ENCODE results near the gene XBP1. TPM values are rescaled to one million over a fixed set of nuclear protein-coding genes. Genes with fewer than 3 reads are reported as not detected.
A peak's percentile ranks its signal among the peaks of the same experiment; 100 is the strongest.

Gene XBP1
- total and polyA plus RNA-seq, 2 of the 4 experiments (the other 2 are of a cell fraction), result 95.0 to 223 TPM

GRCh38 chr22:28801845-28802594 is 1.7 kb upstream of the XBP1 start:
- no TSS peak for BruUV-seq (replicated peaks)
- H3K36me3 ChIP-seq (ENCODE audit: control insufficient read depth, insufficient read depth, low read length), result peaks cover 6% of the 10 kb centered on the region
- DNase-seq (no peak), ATAC-seq (ENCODE audit: low read depth) (no peak)
- H3K79me1 ChIP-seq (ENCODE audit: low read depth in 1 of 2, low read length in 2 of 2), result peaks cover 16 to 36% of the 10 kb centered on the region in 2 experiments
- in situ Hi-C loops (cut with MboI; ENCODE audit: low sequenced_read_pairs), result no loop called here
- no peak overlapping the region for H3K4me3 ChIP-seq (ENCODE audit: insufficient read depth, low read depth, low read length)
- H3K27me3 ChIP-seq (ENCODE audit: control insufficient read depth, insufficient read depth, low read length), result no peaks in the 10 kb centered on the region
- H4K8ac ChIP-seq (ENCODE audit: low read depth in 2 of 2, low read length in 2 of 2), result no peak overlapping the region
- no peaks in the 10 kb centered on the region for H3K4me1 ChIP-seq (ENCODE audit: control insufficient read depth, insufficient read depth, low read length)
- TF ChIP-seq MAFK (IDR thresholded peaks at IDR 0.05; ENCODE audit: low read depth, low read length) (no peak), POLR2A (IDR thresholded peaks at IDR 0.05; ENCODE audit: low read depth, low read length) (0 out of 2 replicates have a peak, but pooled peaks have one; percentile 14)
- H3K9ac ChIP-seq (ENCODE audit: low read depth, low read length), result no peak overlapping the region
- H3K14ac ChIP-seq (replicated peaks; ENCODE audit: low read depth, low read length), result no peak overlapping the region
- no peaks in the 10 kb centered on the region for H3K9me3 ChIP-seq (ENCODE audit: control insufficient read depth, insufficient read depth, low read length)
- no peak overlapping the region for H2AFZ ChIP-seq (replicated peaks; ENCODE audit: low read length, poor library complexity)
- peaks cover 16% of the 10 kb centered on the region for H4K20me1 ChIP-seq (ENCODE audit: insufficient read depth, low read length)
- no peak overlapping the region for H3K18ac ChIP-seq (ENCODE audit: low read depth, low read length)
- WGBS, 2 experiments (ENCODE audit: extremely low coverage in 2 of 2, insufficient read length in 1 of 2), result 100% methylated on average over 1 of the region's 14 CpGs; no CpG with 5 or more reads in 1 of the 2 experiments
- no peak overlapping the region for H2BK120ac ChIP-seq (ENCODE audit: low read depth, low read length)
- no peak overlapping the region for H3K23ac ChIP-seq (ENCODE audit: low read depth, low read length)
- dilution Hi-C loops (cut with HindIII; ENCODE audit: low sequenced_read_pairs, unreplicated experiment), result no loop called here
- H2AK5ac ChIP-seq (ENCODE audit: low read depth, low read length), result no peak overlapping the region; the same call in 1 of the 2 replicates
- no peaks in the 10 kb centered on the region for H3K9me1 ChIP-seq (ENCODE audit: insufficient read depth, low read length)
- CTCF ChIA-PET, result interaction anchor here (0.6 kb wide), 2 partner anchors 9 to 28 kb away, joined by 3 read pairs; no protein-coding TSS in a partner anchor
- H2BK15ac ChIP-seq (ENCODE audit: low read depth, low read length), result no peak overlapping the region
- intact Hi-C loops (cut with micrococcal nuclease), result no loop called here
- H2BK5ac ChIP-seq (ENCODE audit: low read depth, low read length, poor library complexity, severe bottlenecking), result no peak overlapping the region
- no peak overlapping the region; the same call in 1 of the 2 replicates for H4K5ac ChIP-seq (ENCODE audit: low read depth, low read length)
- H4K91ac ChIP-seq (ENCODE audit: insufficient read depth, low read depth, low read length), result no peak overlapping the region
- peak overlapping the region; percentile 17 for H2AK9ac ChIP-seq (replicated peaks; ENCODE audit: low read depth, low read length, poor library complexity)
- POLR2A ChIA-PET (ENCODE audit: unreplicated experiment), result interaction anchor here (0.7 to 1.0 kb wide), 2 partner anchors 8 to 1261 kb away, joined by 4 read pairs; no protein-coding TSS in a partner anchor
- H3K27ac ChIP-seq (ENCODE audit: insufficient read depth, low read length), result no peak overlapping the region
- no peak overlapping the region for H3K4ac ChIP-seq (ENCODE audit: low read depth, low read length)
- no peak overlapping the region for H2BK20ac ChIP-seq (ENCODE audit: low read depth, low read length)
- no peak overlapping the region; the same call in 1 of the 2 replicates for H3K4me2 ChIP-seq (ENCODE audit: low read depth, low read length)
- H3K56ac ChIP-seq (ENCODE audit: extremely low read depth, insufficient read depth, low read length), result no peak overlapping the region
